Natural killer cell (primary cell): ENCODE data around the gene ATF7. TPM values are rescaled to one million over a fixed set of nuclear protein-coding genes. Genes with fewer than 3 reads are reported as not detected.

ENCODE experiments used
- ATAC-seq, 3 donors: fragments of 150-1000 bp in 2 of 3; fragments of 200-7000 bp in 1 of 3; cut with Tn5 transposase; 1 replicate in 1 of 3; 2 replicates in 2 of 3; pipeline ENCODE4 v1.10.0; 2021; ENCODE audit warnings: mild to moderate bottlenecking in 2 of 3, moderate library complexity in 2 of 3
- DNase-seq, 2 donors: peaks; one replicate each; pipeline versions ENCODE4 v3.0.0 to v3.0.0-alpha.2; 2013 to 2021; ENCODE audit warnings: mixed read lengths in 1 of 2
- H3K27ac ChIP-seq: one replicate; pipeline ENCODE4 v1.5.1; 2013; ENCODE audit warnings: mild to moderate bottlenecking, low read length
- H3K27me3 ChIP-seq: one replicate; pipeline ENCODE4 v1.6.1; 2013; ENCODE audit warnings: low read length; ENCODE audit not compliant: control insufficient read depth, insufficient read depth
- H3K36me3 ChIP-seq: one replicate; pipeline ENCODE4 v1.6.1; 2013; ENCODE audit warnings: low read length; ENCODE audit not compliant: control insufficient read depth, insufficient read depth
- H3K4me1 ChIP-seq: one replicate; pipeline ENCODE4 v1.6.1; 2013; ENCODE audit warnings: low read length; ENCODE audit not compliant: control insufficient read depth, insufficient read depth
- H3K4me3 ChIP-seq: one replicate; pipeline ENCODE4 v1.5.1; 2013; ENCODE audit warnings: low read length
- H3K9me3 ChIP-seq: one replicate; pipeline ENCODE4 v1.6.1; 2013; ENCODE audit warnings: low read length; ENCODE audit not compliant: control insufficient read depth, insufficient read depth
- H3K27ac Mint-ChIP-seq, 2 donors: one replicate each; pipeline ENCODE4 v1.8.0; 2022; ENCODE audit warnings: mild to moderate bottlenecking in 2 of 2, mixed read lengths in 2 of 2, moderate library complexity in 1 of 2
- H3K27me3 Mint-ChIP-seq, 2 donors: one replicate each; pipeline ENCODE4 v1.8.0; 2022; ENCODE audit warnings: low read depth in 2 of 2, mixed read lengths in 2 of 2
- H3K36me3 Mint-ChIP-seq: one replicate; pipeline ENCODE4 v1.8.0; 2022; ENCODE audit warnings: mixed read lengths
- H3K4me1 Mint-ChIP-seq, 2 donors: one replicate each; pipeline ENCODE4 v1.8.0; 2022; ENCODE audit warnings: mixed read lengths in 2 of 2
- H3K4me3 Mint-ChIP-seq: one replicate; pipeline ENCODE4 v1.8.0; 2022; ENCODE audit warnings: mild to moderate bottlenecking, moderate library complexity, mixed read lengths
- H3K9me3 Mint-ChIP-seq, 2 donors: one replicate each; pipeline ENCODE4 v1.8.0; 2022; ENCODE audit warnings: mixed read lengths in 2 of 2
- WGBS: methylation state at CpG from one replicate; pipeline ENCODE4 v1.1.7; 2013; ENCODE audit warnings: missing lambda C conversion rate; ENCODE audit not compliant: insufficient coverage; 5-methylcytosine and 5-hydroxymethylcytosine counted together
- intact Hi-C: fragments of 100-400 bp; cut with micrococcal nuclease; formaldehyde crosslinking; loops from one replicate; pipeline ENCODE4 v1.14.2; 2022
- total RNA-seq, 4 donors: library from RNA; stranded (reverse); fragments of 120-200 nt in 1 of 4; gene quantifications; one replicate each; pipeline versions ENCODE4 v1.2.3 to v1.2.4, GENCODE V29; 2013 to 2022
- TF ChIP-seq, protein P1 (sequence below): fragments of 200-600 bp; IDR thresholded peaks from one replicate; pipeline ENCODE4 v1.8.0; 2022; ENCODE audit warnings: antibody characterized with exemption

The ATF7 gene
- total RNA-seq, 3 donors from 2014 or later (not counting 1 experiment from before 2014, with no cell fraction given) = 32.3 to 42.3 (median 34.9) TPM

GRCh38 chr12:53594897-53595615, 31.1 kb downstream of the ATF7 start:
- H3K4me1 Mint-ChIP-seq = peaks cover 25 to 26% of the 10 kb centered on the region in 2 donors
- H3K36me3 ChIP-seq = peaks cover 15% of the 10 kb centered on the region

DNA sequence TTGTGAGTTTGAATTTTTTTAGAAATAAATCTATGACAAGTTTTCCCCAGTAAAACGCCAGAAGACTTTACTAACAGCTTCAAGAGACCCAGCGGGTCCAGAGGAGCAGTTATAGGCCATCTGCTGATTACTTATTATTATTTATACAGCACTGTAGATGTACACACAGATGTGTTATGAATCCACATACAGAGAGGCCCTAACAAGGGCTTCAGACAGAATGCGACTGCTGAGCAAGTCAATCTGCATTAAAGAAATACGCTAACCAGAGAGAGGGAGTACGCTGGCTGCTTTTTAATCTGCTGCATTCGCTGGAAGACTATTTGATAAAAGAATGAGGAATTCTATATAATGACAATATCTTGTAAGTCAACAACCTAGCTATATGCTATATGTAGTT, 32.5 kb downstream of the ATF7 start:
- H3K27ac ChIP-seq = no peak overlapping the region
- intact Hi-C loops = no loop called here
- WGBS = 98% methylated on average over 6 of the region's 6 CpGs
- no peak overlapping the region for H3K4me3 ChIP-seq
- Mint-ChIP-seq H3K4me3 (no peak overlapping the region), H3K36me3 (no peaks in the 10 kb centered on the region), H3K9me3 (no peaks in the 10 kb centered on the region), H3K27ac (no peak overlapping the region), H3K27me3 (no peaks in the 10 kb centered on the region), H3K4me1 (peaks cover 33 to 37% of the 10 kb centered on the region in 2 donors)
- H3K9me3 ChIP-seq = no peaks in the 10 kb centered on the region
- no peaks in the 10 kb centered on the region for H3K4me1 ChIP-seq
- ATAC-seq = no peak
- no peak for DNase-seq
- peaks cover 8% of the 10 kb centered on the region for H3K36me3 ChIP-seq
- H3K27me3 ChIP-seq = no peaks in the 10 kb centered on the region
- TF ChIP-seq, protein P1, sequence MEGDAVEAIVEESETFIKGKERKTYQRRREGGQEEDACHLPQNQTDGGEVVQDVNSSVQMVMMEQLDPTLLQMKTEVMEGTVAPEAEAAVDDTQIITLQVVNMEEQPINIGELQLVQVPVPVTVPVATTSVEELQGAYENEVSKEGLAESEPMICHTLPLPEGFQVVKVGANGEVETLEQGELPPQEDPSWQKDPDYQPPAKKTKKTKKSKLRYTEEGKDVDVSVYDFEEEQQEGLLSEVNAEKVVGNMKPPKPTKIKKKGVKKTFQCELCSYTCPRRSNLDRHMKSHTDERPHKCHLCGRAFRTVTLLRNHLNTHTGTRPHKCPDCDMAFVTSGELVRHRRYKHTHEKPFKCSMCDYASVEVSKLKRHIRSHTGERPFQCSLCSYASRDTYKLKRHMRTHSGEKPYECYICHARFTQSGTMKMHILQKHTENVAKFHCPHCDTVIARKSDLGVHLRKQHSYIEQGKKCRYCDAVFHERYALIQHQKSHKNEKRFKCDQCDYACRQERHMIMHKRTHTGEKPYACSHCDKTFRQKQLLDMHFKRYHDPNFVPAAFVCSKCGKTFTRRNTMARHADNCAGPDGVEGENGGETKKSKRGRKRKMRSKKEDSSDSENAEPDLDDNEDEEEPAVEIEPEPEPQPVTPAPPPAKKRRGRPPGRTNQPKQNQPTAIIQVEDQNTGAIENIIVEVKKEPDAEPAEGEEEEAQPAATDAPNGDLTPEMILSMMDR = no peak

More at GRCh38 chr12:53594897-53595615, 31.1 kb downstream of the ATF7 start:
- no peak overlapping the region for H3K27ac Mint-ChIP-seq
- Histone ChIP-seq H3K4me3 (no peak overlapping the region), H3K27me3 (no peaks in the 10 kb centered on the region), H3K27ac (no peak overlapping the region), H3K9me3 (no peaks in the 10 kb centered on the region), H3K4me1 (no peaks in the 10 kb centered on the region)
- H3K27me3 Mint-ChIP-seq = no peaks in the 10 kb centered on the region
- intact Hi-C loops = no loop called here
- ATAC-seq (no peak), DNase-seq (no peak)
- H3K36me3 Mint-ChIP-seq = no peaks in the 10 kb centered on the region
- no peak overlapping the region for H3K4me3 Mint-ChIP-seq
- 100% methylated on average over 2 of the region's 5 CpGs for WGBS
- TF ChIP-seq, protein P1 = no peak
- no peaks in the 10 kb centered on the region for H3K9me3 Mint-ChIP-seq

DNA sequence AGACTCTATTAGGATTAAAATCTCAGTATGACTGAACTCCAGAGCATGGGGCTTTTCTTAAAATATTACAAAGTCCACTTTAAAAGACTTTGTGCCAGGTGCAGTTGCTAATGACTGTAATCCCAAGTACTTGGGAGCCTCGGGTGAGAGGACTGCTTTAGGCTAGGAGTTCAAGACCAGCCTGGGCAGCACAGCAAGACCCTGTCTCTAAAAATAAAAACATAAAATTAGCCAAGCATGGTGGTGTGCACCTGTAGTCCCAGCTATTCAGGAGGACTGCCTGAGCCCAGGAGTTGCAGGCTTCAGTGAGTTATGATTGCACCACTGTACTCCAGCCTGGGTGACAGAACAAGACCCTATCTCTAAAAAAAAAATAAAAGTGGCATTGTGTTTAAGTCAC, 33.2 kb downstream of the ATF7 start:
- Histone ChIP-seq H3K27me3 (no peaks in the 10 kb centered on the region), H3K36me3 (peaks cover 4% of the 10 kb centered on the region), H3K27ac (no peak overlapping the region), H3K4me3 (no peak overlapping the region), H3K4me1 (no peaks in the 10 kb centered on the region), H3K9me3 (no peaks in the 10 kb centered on the region)
- Mint-ChIP-seq H3K4me3 (no peak overlapping the region), H3K9me3 (no peaks in the 10 kb centered on the region), H3K36me3 (no peaks in the 10 kb centered on the region), H3K4me1 (peaks cover 39 to 43% of the 10 kb centered on the region in 2 donors), H3K27me3 (no peaks in the 10 kb centered on the region), H3K27ac (no peak overlapping the region)
- no peak for ATAC-seq
- TF ChIP-seq, protein P1 = no peak
- no peak for DNase-seq
- 92% methylated on average over 1 of the region's 1 CpG for WGBS
- intact Hi-C loops = no loop called here

DNA sequence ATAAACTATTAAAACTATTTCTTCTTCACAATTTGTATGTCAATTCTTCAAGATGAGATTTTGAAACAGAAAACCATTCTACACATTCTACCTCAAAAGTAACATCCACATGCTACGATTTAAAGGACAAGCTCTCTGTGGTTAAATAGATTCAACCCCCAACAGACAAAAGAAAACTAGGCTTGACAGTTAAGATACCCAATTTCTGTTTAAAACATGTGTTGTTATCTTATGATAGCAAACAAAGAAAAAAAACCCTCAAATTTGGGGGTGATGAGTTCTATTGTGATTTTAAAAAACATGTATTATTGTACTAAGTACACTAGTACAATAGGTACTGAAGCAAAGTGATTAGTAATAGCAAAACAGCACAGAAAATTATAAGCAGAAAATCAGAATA, 33.8 kb downstream of the ATF7 start:
- WGBS = no CpG with 5 or more reads among the region's 1 CpG
- H3K9me3 ChIP-seq = no peaks in the 10 kb centered on the region

More for the DNA sequence above, 33.8 kb downstream of the ATF7 start:
- H3K4me3 ChIP-seq = no peak overlapping the region
- intact Hi-C loops = no loop called here
- Mint-ChIP-seq H3K27ac (no peak overlapping the region), H3K27me3 (no peaks in the 10 kb centered on the region), H3K4me3 (no peak overlapping the region), H3K4me1 (peaks cover 39 to 43% of the 10 kb centered on the region in 2 donors), H3K36me3 (no peaks in the 10 kb centered on the region), H3K9me3 (no peaks in the 10 kb centered on the region)
- H3K27me3 ChIP-seq = no peaks in the 10 kb centered on the region
- TF ChIP-seq, protein P1 = no peak
- H3K4me1 ChIP-seq = no peaks in the 10 kb centered on the region
- no peak overlapping the region for H3K27ac ChIP-seq
- peaks cover 2% of the 10 kb centered on the region for H3K36me3 ChIP-seq
- no peak for ATAC-seq
- DNase-seq = no peak
